MCF 10A (cell line): ENCODE measurements around the gene SLC22A23. TPM values are rescaled to one million over a fixed set of nuclear protein-coding genes. Genes with fewer than 3 reads are reported as not detected.

Experiments
- BruUV-seq: library from RNA; stranded (reverse); fragments of 400-500 nt; replicated peaks from 2 replicates; lab custom pipeline; 2021; lab: Mats Ljungman, UMichigan
- CTCF ChIA-PET: fragments of 300-600 bp; sonication (Branson Sonifier 250); formaldehyde crosslinking; extraction: SDS; loops from one replicate; lab custom pipeline; 2021; ENCODE audit warnings: antibody characterized with exemption, inconsistent platforms; lab: Yijun Ruan, JAX
- POLR2A ChIA-PET: fragments of 300-600, 350-650 bp; sonication (Branson Sonifier 250); formaldehyde crosslinking; extraction: SDS; loops from one replicate; lab custom pipeline; 2020; ENCODE audit warnings: antibody characterized with exemption, inconsistent platforms; lab: Yijun Ruan, JAX
- DNase-seq: peaks from one replicate; pipeline ENCODE4 v3.0.0-alpha.2; 2018; ENCODE audit not compliant: unreplicated experiment
- H3K27ac Mint-ChIP-seq: one replicate; pipeline ENCODE4 v1.8.0; 2022; ENCODE audit warnings: mild to moderate bottlenecking, low read depth, mixed read lengths; ENCODE audit not compliant: unreplicated experiment
- H3K27me3 Mint-ChIP-seq: one replicate; pipeline ENCODE4 v1.8.0; 2022; ENCODE audit warnings: mixed read lengths; ENCODE audit not compliant: insufficient read depth, unreplicated experiment
- H3K36me3 Mint-ChIP-seq: one replicate; pipeline ENCODE4 v1.8.0; 2022; ENCODE audit warnings: mild to moderate bottlenecking, moderate library complexity, mixed read lengths; ENCODE audit not compliant: insufficient read depth, unreplicated experiment
- H3K4me1 Mint-ChIP-seq: one replicate; pipeline ENCODE4 v1.8.0; 2022; ENCODE audit warnings: mixed read lengths; ENCODE audit not compliant: insufficient read depth, unreplicated experiment
- H3K4me3 Mint-ChIP-seq: one replicate; pipeline ENCODE4 v1.8.0; 2022; ENCODE audit warnings: mild to moderate bottlenecking, moderate library complexity, mixed read lengths; ENCODE audit not compliant: unreplicated experiment
- H3K9me3 Mint-ChIP-seq: one replicate; pipeline ENCODE4 v1.8.0; 2022; ENCODE audit warnings: mixed read lengths; ENCODE audit not compliant: unreplicated experiment
- CTCF ChIP-seq: fragments of 200-600 bp; IDR thresholded peaks from one replicate; pipeline ENCODE4 v1.8.0; 2022; ENCODE audit warnings: antibody characterized with exemption, mild to moderate bottlenecking; ENCODE audit not compliant: unreplicated experiment
- intact Hi-C: fragments of 100-400 bp; cut with micrococcal nuclease; formaldehyde crosslinking; loops from 2 replicates; pipeline ENCODE4 v1.14.1; 2022
- total RNA-seq: library from RNA; stranded (reverse); gene quantifications from 2 replicates; pipeline ENCODE4 v1.2.3, GENCODE V29; 2022

Gene SLC22A23
- total RNA-seq, 1 experiment from 2014 or later, result 11.9 TPM

GRCh38 chr6:3281631-3282475, 175.0 kb downstream of the SLC22A23 start:
- no TSS peak for BruUV-seq
- H3K27me3 Mint-ChIP-seq, result no peaks in the 10 kb centered on the region
- peaks cover 17% of the 10 kb centered on the region for H3K36me3 Mint-ChIP-seq
- CTCF ChIA-PET, result interaction anchor here (0.5 to 3.8 kb wide), 24 partner anchors 13 to 832 kb away, joined by 3 to 49 read pairs (median 3); partner anchors contain the start of gene PSMG4
- H3K9me3 Mint-ChIP-seq, result no peaks in the 10 kb centered on the region
- H3K4me3 Mint-ChIP-seq, result no peak overlapping the region
- peak; percentile 94 for DNase-seq
- TF ChIP-seq CTCF, result no peak
- H3K27ac Mint-ChIP-seq, result no peak overlapping the region
- peaks cover 11% of the 10 kb centered on the region for H3K4me1 Mint-ChIP-seq
- intact Hi-C loops, result loop anchor here (1.0 to 5.0 kb wide), 2 partner anchors 110 to 173 kb away; no protein-coding TSS in a partner anchor
- POLR2A ChIA-PET, result interaction anchor here (0.5 to 2.4 kb wide), 30 partner anchors 9 to 739 kb away, joined by 3 to 27 read pairs (median 4); partner anchors contain the start of genes BPHL, SLC22A23 and TUBB2A

GRCh38 chr6:3280866-3281465, 175.9 kb downstream of the SLC22A23 start:
- Mint-ChIP-seq H3K9me3 (no peaks in the 10 kb centered on the region), H3K36me3 (peaks cover 17% of the 10 kb centered on the region), H3K4me3 (no peak overlapping the region), H3K4me1 (peaks cover 11% of the 10 kb centered on the region), H3K27ac (no peak overlapping the region), H3K27me3 (no peaks in the 10 kb centered on the region)
- ChIA-PET CTCF (interaction anchor here (0.6 to 3.8 kb wide), 17 partner anchors 14 to 833 kb away, joined by 3 to 49 read pairs (median 4); partner anchors contain the start of genes NQO2 and PSMG4), POLR2A (interaction anchor here (1.0 to 2.4 kb wide), 11 partner anchors 106 to 740 kb away, joined by 3 to 27 read pairs (median 6); partner anchors contain the start of genes BPHL and SLC22A23)
- intact Hi-C loops, result loop anchor here (5.0 kb wide), 1 partner anchor 111 kb away; no protein-coding TSS in a partner anchor
- no peak for DNase-seq
- BruUV-seq, result no TSS peak
- TF ChIP-seq CTCF, result no peak

- CTCF ChIA-PET, result interaction anchor here (0.6 to 3.8 kb wide), 16 partner anchors 17 to 569 kb away, joined by 3 to 49 read pairs (median 4); partner anchors contain the start of genes FAM50B and NQO2
- TF ChIP-seq CTCF, result no peak
- no peaks in the 10 kb centered on the region for H3K27me3 Mint-ChIP-seq
- POLR2A ChIA-PET, result interaction anchor here (0.7 to 2.3 kb wide), 4 partner anchors 21 to 452 kb away, joined by 3 to 11 read pairs (median 5); partner anchors contain the start of gene PSMG4
- peaks cover 17% of the 10 kb centered on the region for H3K36me3 Mint-ChIP-seq
- intact Hi-C loops, result loop anchor here (5.0 kb wide), 1 partner anchor 112 kb away; no protein-coding TSS in a partner anchor
- DNase-seq, result no peak
- no peak overlapping the region for H3K27ac Mint-ChIP-seq
- no peaks in the 10 kb centered on the region for H3K9me3 Mint-ChIP-seq
- no TSS peak for BruUV-seq
- H3K4me1 Mint-ChIP-seq, result peaks cover 11% of the 10 kb centered on the region
- no peak overlapping the region for H3K4me3 Mint-ChIP-seq
These were observed 176.8 kb downstream of the SLC22A23 start for GRCh38 chr6:3280091-3280490.
